GM21619 (cell line): Measurements from ENCODE around the gene OR51F1.
A peak's percentile ranks its signal among the peaks of the same experiment; 100 is the strongest.
"Not testable (repeated sequence)": the region's sequence is repeated elsewhere in the genome, so short reads cannot be mapped to it uniquely, and the experiment has no call there.

Experiments used
- ATAC-seq: cut with Tn5 transposase; IDR thresholded peaks from one replicate; pipeline ENCODE4 v1.9.1; 2021; ENCODE audit not compliant: unreplicated experiment

The OR51F1 gene, protein sequence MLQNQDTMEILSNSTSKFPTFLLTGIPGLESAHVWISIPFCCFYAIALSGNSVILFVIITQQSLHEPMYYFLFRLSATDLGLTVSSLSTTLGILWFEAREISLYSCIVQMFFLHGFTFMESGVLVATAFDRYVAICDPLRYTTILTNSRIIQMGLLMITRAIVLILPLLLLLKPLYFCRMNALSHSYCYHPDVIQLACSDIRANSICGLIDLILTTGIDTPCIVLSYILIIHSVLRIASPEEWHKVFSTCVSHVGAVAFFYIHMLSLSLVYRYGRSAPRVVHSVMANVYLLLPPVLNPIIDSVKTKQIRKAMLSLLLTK

GRCh38 chr11:4769838-4770237, at the start of gene OR51F1:
Gene OR51F1 (minus strand): TSS chr11:4769938. CDS start chr11:4769938, 0 bp downstream.
- ATAC-seq = no peak

- ATAC-seq = no peak
Observed at GRCh38 chr11:4809246-4809645, 39.5 kb upstream of the OR51F1 start.

- ATAC-seq = no peak
Observed at GRCh38 chr11:4808476-4808875, 38.7 kb upstream of the OR51F1 start.

DNA sequence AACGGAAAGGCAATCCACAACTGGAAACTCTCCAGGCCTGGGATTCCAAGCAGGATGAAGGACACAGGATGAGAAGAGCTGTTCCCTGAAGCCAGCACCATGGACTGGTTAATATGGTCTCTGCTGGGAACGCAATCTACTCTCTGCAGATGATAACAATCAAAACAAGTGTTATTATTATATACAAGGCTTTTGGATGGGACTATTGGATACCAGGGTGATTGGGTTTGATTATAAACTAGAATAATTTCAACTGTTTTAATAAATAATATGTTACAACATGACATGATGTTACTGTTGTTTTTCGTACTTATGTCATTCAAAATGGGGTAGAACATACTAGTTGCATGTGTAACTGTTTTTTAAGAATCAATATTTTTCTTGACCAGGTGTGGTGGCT, 34.5 kb upstream of the OR51F1 start, which contains the start of gene OR52R1:
Gene OR52R1 (minus strand): TSS at position 101 of the 400 bp plus-strand sequence. CDS start 0 bp downstream, at position 101.
- ATAC-seq = no peak

DNA sequence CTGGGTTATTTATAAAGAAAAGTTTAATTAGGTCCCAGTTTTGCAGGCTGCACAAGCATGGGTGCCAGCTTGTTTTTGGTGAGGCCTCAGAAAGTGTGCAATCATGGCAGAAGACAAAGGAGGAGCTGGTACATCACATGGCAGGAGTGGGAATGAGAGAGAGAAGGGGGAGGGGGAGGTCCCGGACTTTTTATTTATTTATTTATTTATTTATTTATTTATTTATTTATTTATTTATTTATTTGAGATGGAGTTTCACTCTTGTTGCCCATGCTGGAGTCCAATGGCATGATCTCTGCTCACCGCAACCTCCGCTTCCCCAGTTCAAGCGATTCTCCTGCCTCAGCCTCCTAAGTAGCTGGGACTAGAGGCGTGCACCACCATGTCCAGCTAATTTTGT, 31.6 kb upstream of the OR51F1 start:
- not testable (repeated sequence) for ATAC-seq

GRCh38 chr11:4798427-4799183, 28.9 kb upstream of the OR51F1 start:
- no peak for ATAC-seq

- no peak for ATAC-seq
Observed at GRCh38 chr11:4797206-4797605, 27.5 kb upstream of the OR51F1 start.

DNA sequence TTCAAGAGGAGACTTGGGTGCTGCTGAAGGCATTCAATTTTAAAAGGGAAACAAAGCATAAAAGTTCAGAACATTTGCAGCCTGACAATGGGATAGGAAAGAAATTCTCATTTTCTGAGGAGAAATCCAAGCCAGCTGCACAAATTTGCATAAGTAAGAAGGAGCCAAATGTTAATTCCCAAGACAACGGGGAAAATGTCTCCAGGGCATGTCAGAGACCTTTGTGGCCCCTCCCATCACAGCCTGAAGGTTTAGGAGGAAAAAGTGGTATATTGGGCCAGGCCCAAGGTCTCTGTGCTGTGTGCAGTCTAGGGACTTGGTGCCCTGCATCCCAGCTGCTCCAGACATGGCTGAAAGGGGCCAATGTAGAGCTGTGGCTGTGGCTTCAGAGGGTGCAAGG, 12.7 kb upstream of the OR51F1 start:
- no peak for ATAC-seq

GRCh38 chr11:4768094-4768493, 1.6 kb downstream of the OR51F1 start:
- no peak for ATAC-seq

GRCh38 chr11:4766420-4767043, 3.2 kb downstream of the OR51F1 start:
- ATAC-seq = no peak

GRCh38 chr11:4763096-4763495, 6.6 kb downstream of the OR51F1 start:
- ATAC-seq = peak; percentile 72

DNA sequence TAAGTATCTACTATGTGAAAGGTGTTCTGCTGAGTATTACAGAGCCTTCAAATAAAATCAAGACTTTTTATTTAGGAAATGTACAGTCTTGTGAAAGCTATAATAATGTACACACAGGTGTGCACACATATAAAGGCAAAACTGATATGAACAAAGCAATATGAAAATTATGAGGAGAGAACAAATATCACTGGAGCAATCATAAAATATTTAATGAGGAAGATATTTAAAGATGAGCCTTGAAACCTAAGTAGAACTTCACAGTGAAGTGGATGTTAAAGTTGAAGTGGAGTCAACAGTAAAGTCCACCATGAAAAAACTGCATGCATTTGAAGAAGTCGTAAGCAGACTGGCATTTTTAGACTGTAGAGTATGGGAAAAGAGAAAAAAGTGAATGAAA, 18.5 kb downstream of the OR51F1 start:
- ATAC-seq = no peak

DNA sequence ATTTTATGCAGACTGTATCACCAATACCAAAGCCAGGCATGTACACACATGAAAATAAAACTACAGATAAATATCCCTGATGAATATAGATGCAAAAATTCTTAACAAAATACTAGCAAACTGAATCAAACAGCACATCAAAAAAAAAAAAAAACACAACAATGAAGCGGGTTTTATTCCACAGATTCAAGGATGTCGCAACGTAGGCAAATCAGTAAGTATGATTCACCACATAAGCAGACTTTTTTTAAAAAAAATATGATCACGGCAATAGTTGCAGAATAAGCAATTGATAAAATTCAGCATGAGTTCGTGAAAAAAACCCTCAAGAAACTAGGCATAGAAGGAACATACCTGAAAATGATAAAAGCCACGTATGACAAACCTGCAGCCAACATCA, 21.3 kb downstream of the OR51F1 start:
- no peak for ATAC-seq

- no peak for ATAC-seq
Observed at GRCh38 chr11:4740735-4741134, 29.0 kb downstream of the OR51F1 start.

- no peak for ATAC-seq
Observed at GRCh38 chr11:4727171-4727570, 42.6 kb downstream of the OR51F1 start.

DNA sequence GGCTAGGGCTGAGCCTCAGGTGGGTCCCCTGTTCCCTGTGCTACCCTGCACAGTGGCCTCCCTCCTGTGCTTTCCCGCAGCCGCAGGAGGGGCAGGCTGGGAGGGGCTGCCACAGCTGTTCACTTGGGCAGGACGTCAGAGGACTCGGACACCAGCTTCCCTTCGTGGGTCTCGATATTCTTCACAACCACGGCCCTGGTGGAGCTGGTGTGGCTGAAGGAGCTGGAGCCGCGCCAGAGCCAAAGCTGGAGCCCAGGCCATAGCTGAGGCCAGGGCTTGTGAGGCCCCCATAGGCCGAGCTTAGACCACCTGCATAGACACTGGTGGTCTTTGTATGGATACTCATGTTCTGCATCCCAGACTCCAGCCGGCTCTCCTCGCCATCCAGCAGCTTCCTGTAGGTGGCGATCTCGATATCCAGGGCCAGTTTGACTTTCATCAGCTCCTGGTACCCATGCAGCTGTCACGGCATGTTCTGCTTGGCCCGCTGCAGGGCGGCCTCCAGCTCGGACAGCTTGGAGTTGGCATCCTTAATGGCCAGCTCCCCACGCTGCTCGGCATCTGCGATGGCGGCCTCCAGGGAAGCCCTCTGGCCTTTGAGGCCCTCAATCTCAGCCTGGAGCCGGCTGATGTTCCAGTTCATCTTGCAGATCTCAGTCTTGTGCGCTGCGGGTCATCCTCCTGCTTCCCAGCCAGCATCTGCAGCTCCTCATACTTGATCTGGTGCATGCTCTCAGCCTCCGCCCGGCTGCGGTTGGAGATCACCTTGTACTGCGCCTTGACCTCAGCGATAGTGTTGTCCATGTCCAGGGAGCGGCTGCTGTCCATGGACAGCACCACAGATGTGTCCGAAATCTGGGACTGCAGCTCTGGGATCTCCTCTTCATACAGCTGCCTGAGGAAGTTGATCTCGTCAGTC, 46.9 kb downstream of the OR51F1 start:
- not testable (repeated sequence) for ATAC-seq
